HAP-1 (cell line): ENCODE data around the gene PALLD.

Experiments used
- DNase-seq, 2 experiments: peaks; one replicate each; pipeline ENCODE4 v3.0.0-alpha.2; 2016 to 2020; ENCODE audit warnings: low spot score in 2 of 2
- H3K27me3 ChIP-seq: fragments of 250-450 bp; sonication (Bioruptor Pico); 2 replicates; pipeline ENCODE4 v1.5.1; 2020; ENCODE audit warnings: low read depth, mild to moderate bottlenecking, moderate library complexity
- H3K36me3 ChIP-seq: fragments of 250-450 bp; sonication (Bioruptor Pico); replicated peaks from 2 replicates; pipeline ENCODE4 v1.5.1; 2020; ENCODE audit warnings: mild to moderate bottlenecking
- H3K4me1 ChIP-seq: fragments of 250-450 bp; sonication (Bioruptor Pico); 2 replicates; pipeline ENCODE4 v1.5.1; 2020; ENCODE audit warnings: mild to moderate bottlenecking
- H3K4me3 ChIP-seq: fragments of 250-450 bp; sonication (Bioruptor Pico); 2 replicates; pipeline ENCODE4 v1.5.1; 2020; ENCODE audit warnings: mild to moderate bottlenecking, moderate library complexity
- H3K9me3 ChIP-seq: fragments of 250-450 bp; sonication (Bioruptor Pico); 2 replicates; pipeline ENCODE4 v1.5.1; 2020; ENCODE audit warnings: mild to moderate bottlenecking, moderate library complexity
- in situ Hi-C: fragments of 300-500 bp; cut with MboI; formaldehyde crosslinking; loops from 3 replicates; pipeline ENCODE4 v1.14.3; 2020; ENCODE audit warnings: low sequenced_read_pairs, inconsistent platforms, mixed read lengths

PALLD gene

GRCh38 chr4:168769837-168770236, 273.0 kb downstream of the PALLD start:
- H3K4me3 ChIP-seq, result no peak overlapping the region
- no peaks in the 10 kb centered on the region for H3K27me3 ChIP-seq
- no peaks in the 10 kb centered on the region for H3K36me3 ChIP-seq
- H3K9me3 ChIP-seq, result no peaks in the 10 kb centered on the region
- in situ Hi-C loops, result no loop called here
- H3K4me1 ChIP-seq, result no peaks in the 10 kb centered on the region
- DNase-seq, result no peak

- Histone ChIP-seq H3K36me3 (no peaks in the 10 kb centered on the region), H3K4me1 (no peaks in the 10 kb centered on the region), H3K4me3 (no peak overlapping the region), H3K9me3 (peaks cover 9% of the 10 kb centered on the region), H3K27me3 (no peaks in the 10 kb centered on the region)
- no peak for DNase-seq
- in situ Hi-C loops, result no loop called here
Measured at GRCh38 chr4:168771251-168771650, 274.4 kb downstream of the PALLD start.

- Histone ChIP-seq H3K36me3 (no peaks in the 10 kb centered on the region), H3K4me1 (no peaks in the 10 kb centered on the region), H3K4me3 (no peak overlapping the region), H3K27me3 (no peaks in the 10 kb centered on the region), H3K9me3 (peaks cover 13% of the 10 kb centered on the region)
- no peak for DNase-seq
- in situ Hi-C loops, result no loop called here
Measured at GRCh38 chr4:168773388-168774195, 276.7 kb downstream of the PALLD start.

GRCh38 chr4:168776382-168776781, 279.5 kb downstream of the PALLD start:
- Histone ChIP-seq H3K27me3 (no peaks in the 10 kb centered on the region), H3K4me1 (no peaks in the 10 kb centered on the region), H3K9me3 (peaks cover 13% of the 10 kb centered on the region), H3K4me3 (no peak overlapping the region), H3K36me3 (no peaks in the 10 kb centered on the region)
- in situ Hi-C loops, result no loop called here
- DNase-seq, result no peak

- DNase-seq, result no peak
- Histone ChIP-seq H3K9me3 (peaks cover 13% of the 10 kb centered on the region), H3K36me3 (no peaks in the 10 kb centered on the region), H3K27me3 (no peaks in the 10 kb centered on the region), H3K4me1 (no peaks in the 10 kb centered on the region), H3K4me3 (no peak overlapping the region)
- in situ Hi-C loops, result no loop called here
Measured at GRCh38 chr4:168777277-168777965, 280.6 kb downstream of the PALLD start.

- Histone ChIP-seq H3K36me3 (no peaks in the 10 kb centered on the region), H3K4me3 (no peak overlapping the region), H3K27me3 (no peaks in the 10 kb centered on the region), H3K4me1 (no peaks in the 10 kb centered on the region), H3K9me3 (peaks cover 3% of the 10 kb centered on the region; the same call in 1 of the 2 replicates)
- DNase-seq, result no peak
- in situ Hi-C loops, result no loop called here
Measured at GRCh38 chr4:168781341-168781740, 284.5 kb downstream of the PALLD start.

GRCh38 chr4:168781926-168782325, 285.1 kb downstream of the PALLD start:
- in situ Hi-C loops, result no loop called here
- H3K9me3 ChIP-seq, result no peaks in the 10 kb centered on the region
- H3K36me3 ChIP-seq, result no peaks in the 10 kb centered on the region
- H3K4me3 ChIP-seq, result no peak overlapping the region
- DNase-seq, result no peak
- no peaks in the 10 kb centered on the region for H3K27me3 ChIP-seq
- no peaks in the 10 kb centered on the region for H3K4me1 ChIP-seq

GRCh38 chr4:168782439-168782838, 285.6 kb downstream of the PALLD start:
- in situ Hi-C loops, result no loop called here
- Histone ChIP-seq H3K36me3 (no peaks in the 10 kb centered on the region), H3K9me3 (no peaks in the 10 kb centered on the region), H3K4me1 (no peaks in the 10 kb centered on the region), H3K27me3 (no peaks in the 10 kb centered on the region), H3K4me3 (no peak overlapping the region)
- DNase-seq, result no peak

- Histone ChIP-seq H3K27me3 (no peaks in the 10 kb centered on the region), H3K9me3 (no peaks in the 10 kb centered on the region), H3K36me3 (no peaks in the 10 kb centered on the region), H3K4me1 (peaks cover 6% of the 10 kb centered on the region), H3K4me3 (no peak overlapping the region)
- no peak for DNase-seq
- in situ Hi-C loops, result no loop called here
Measured at GRCh38 chr4:168784786-168785461, 288.1 kb downstream of the PALLD start.

GRCh38 chr4:168787334-168787733, 290.5 kb downstream of the PALLD start:
- H3K9me3 ChIP-seq, result no peaks in the 10 kb centered on the region
- no peaks in the 10 kb centered on the region for H3K36me3 ChIP-seq
- H3K4me1 ChIP-seq, result peaks cover 6% of the 10 kb centered on the region
- no peaks in the 10 kb centered on the region for H3K27me3 ChIP-seq
- H3K4me3 ChIP-seq, result no peak overlapping the region
- in situ Hi-C loops, result no loop called here
- DNase-seq, result no peak

- H3K36me3 ChIP-seq, result no peaks in the 10 kb centered on the region
- DNase-seq, result no peak
- H3K9me3 ChIP-seq, result no peaks in the 10 kb centered on the region
- no peak overlapping the region for H3K4me3 ChIP-seq
- H3K4me1 ChIP-seq, result peaks cover 6% of the 10 kb centered on the region
- in situ Hi-C loops, result no loop called here
- no peaks in the 10 kb centered on the region for H3K27me3 ChIP-seq
Measured at GRCh38 chr4:168787801-168788595, 291.1 kb downstream of the PALLD start.

GRCh38 chr4:168790898-168791297, 294.0 kb downstream of the PALLD start:
- peaks cover 6% of the 10 kb centered on the region for H3K4me1 ChIP-seq
- DNase-seq, result no peak

GRCh38 chr4:168791376-168791775, 294.5 kb downstream of the PALLD start:
- Histone ChIP-seq H3K9me3 (no peaks in the 10 kb centered on the region), H3K36me3 (no peaks in the 10 kb centered on the region), H3K4me1 (peaks cover 6% of the 10 kb centered on the region), H3K4me3 (no peak overlapping the region), H3K27me3 (no peaks in the 10 kb centered on the region)
- no peak for DNase-seq
- in situ Hi-C loops, result no loop called here

More at GRCh38 chr4:168790898-168791297, 294.0 kb downstream of the PALLD start:
- no peaks in the 10 kb centered on the region for H3K36me3 ChIP-seq
- H3K4me3 ChIP-seq, result no peak overlapping the region
- in situ Hi-C loops, result no loop called here
- no peaks in the 10 kb centered on the region for H3K9me3 ChIP-seq
- H3K27me3 ChIP-seq, result no peaks in the 10 kb centered on the region
